Subcutaneous abdominal adipose tissue (tissue), 5 donors: Measurements from ENCODE around the gene PRMT2.

Experiments
- H3K27ac ChIP-seq: one replicate; pipeline ENCODE4 v1.7.0; 2013; ENCODE audit warnings: low read depth, mild to moderate bottlenecking, inconsistent platforms, low read length, moderate library complexity
- H3K27me3 ChIP-seq, 5 donors: one replicate each; pipeline ENCODE4 v1.7.0; 2013; ENCODE audit warnings: low read length in 5 of 5, inconsistent platforms in 1 of 5; ENCODE audit not compliant: control insufficient read depth in 5 of 5, insufficient read depth in 4 of 5
- H3K36me3 ChIP-seq, 5 donors: one replicate each; pipeline ENCODE4 v1.7.0; 2013; ENCODE audit warnings: low read length in 5 of 5; ENCODE audit not compliant: control insufficient read depth in 5 of 5, insufficient read depth in 5 of 5
- H3K4me1 ChIP-seq, 5 donors: one replicate each; pipeline ENCODE4 v1.7.0; 2013; ENCODE audit warnings: low read length in 5 of 5, mild to moderate bottlenecking in 3 of 5, moderate library complexity in 1 of 5; ENCODE audit not compliant: control insufficient read depth in 5 of 5, insufficient read depth in 5 of 5
- H3K4me3 ChIP-seq, 5 donors: one replicate each; pipeline ENCODE4 v1.7.0; 2013; ENCODE audit warnings: low read length in 5 of 5, low read depth in 1 of 5
- H3K9ac ChIP-seq, 5 donors: one replicate each; pipeline ENCODE4 v1.7.0; 2013; ENCODE audit warnings: low read length in 5 of 5, mild to moderate bottlenecking in 4 of 5, moderate library complexity in 3 of 5
- H3K9me3 ChIP-seq, 5 donors: one replicate each; pipeline ENCODE4 v1.7.0; 2013; ENCODE audit warnings: low read length in 5 of 5; ENCODE audit not compliant: control insufficient read depth in 5 of 5
- donor health status: healthy.
- donor health status: healthy.
- donor health status: healthy.
- donor health status: healthy.
- donor health status: healthy.

The PRMT2 gene

GRCh38 chr21:46635324-46636180 is at the start of gene PRMT2:
Gene PRMT2, plus strand, starts transcription at chr21:46635674. Its CDS starts 1,278 bp downstream, at chr21:46636952.
- peak within 1 kb of the TSS; percentile 97 for H3K27ac ChIP-seq
- H3K9me3 ChIP-seq, result no peaks in the 10 kb centered on the region
- H3K4me1 ChIP-seq, result peaks cover 4 to 42% (median 35%) of the 10 kb centered on the region in 5 donors
- H3K36me3 ChIP-seq, result peaks cover 0 to 4% (median 4%) of the 10 kb centered on the region in 5 donors
- peak within 1 kb of the TSS; percentile 75 to 100 (median 99) for H3K4me3 ChIP-seq
- no peaks in the 10 kb centered on the region for H3K27me3 ChIP-seq
- H3K9ac ChIP-seq, result peak within 1 kb of the TSS; percentile 56 to 99 (median 95)

GRCh38 chr21:46594276-46594675 is 41.2 kb upstream of the PRMT2 start:
- H3K4me1 ChIP-seq, result peaks cover 0 to 8% (median 7%) of the 10 kb centered on the region in 5 donors
- H3K27ac ChIP-seq, result no peak overlapping the region
- H3K4me3 ChIP-seq, result no peak overlapping the region
- H3K9me3 ChIP-seq, result peaks cover 0 to 24% (median 4%) of the 10 kb centered on the region in 5 donors
- no peaks in the 10 kb centered on the region for H3K36me3 ChIP-seq
- no peak overlapping the region for H3K9ac ChIP-seq
- no peaks in the 10 kb centered on the region for H3K27me3 ChIP-seq

GRCh38 chr21:46596201-46596600 is 39.3 kb upstream of the PRMT2 start:
- no peak overlapping the region for H3K9ac ChIP-seq
- no peak overlapping the region for H3K4me3 ChIP-seq
- no peaks in the 10 kb centered on the region for H3K36me3 ChIP-seq
- peaks cover 0 to 16% (median 11%) of the 10 kb centered on the region in 5 donors for H3K4me1 ChIP-seq
- peaks cover 0 to 18% (median 4%) of the 10 kb centered on the region in 5 donors for H3K9me3 ChIP-seq
- no peaks in the 10 kb centered on the region for H3K27me3 ChIP-seq
- no peak overlapping the region for H3K27ac ChIP-seq

- Histone ChIP-seq H3K27ac (no peak overlapping the region), H3K4me3 (no peak overlapping the region), H3K27me3 (no peaks in the 10 kb centered on the region), H3K9me3 (peaks cover 0 to 14% (median 4%) of the 10 kb centered on the region in 5 donors), H3K9ac (no peak overlapping the region), H3K4me1 (peaks cover 0 to 16% (median 11%) of the 10 kb centered on the region in 5 donors), H3K36me3 (peaks cover 0 to 2% (median 0%) of the 10 kb centered on the region in 5 donors)
Observed at GRCh38 chr21:46597031-46597430, 38.4 kb upstream of the PRMT2 start.

- H3K27me3 ChIP-seq, result no peaks in the 10 kb centered on the region
- H3K4me3 ChIP-seq, result no peak overlapping the region
- peaks cover 0 to 21% (median 12%) of the 10 kb centered on the region in 5 donors for H3K4me1 ChIP-seq
- peaks cover 0 to 9% (median 4%) of the 10 kb centered on the region in 5 donors for H3K9me3 ChIP-seq
- H3K27ac ChIP-seq, result no peak overlapping the region
- peaks cover 0 to 2% (median 0%) of the 10 kb centered on the region in 5 donors for H3K36me3 ChIP-seq
- H3K9ac ChIP-seq, result no peak overlapping the region
Observed at GRCh38 chr21:46597896-46598343, 37.6 kb upstream of the PRMT2 start.

- Histone ChIP-seq H3K4me3 (no peak overlapping the region), H3K27me3 (no peaks in the 10 kb centered on the region), H3K27ac (no peak overlapping the region), H3K36me3 (peaks cover 0 to 2% (median 0%) of the 10 kb centered on the region in 5 donors), H3K9ac (no peak overlapping the region), H3K9me3 (peaks cover 0 to 9% (median 4%) of the 10 kb centered on the region in 5 donors), H3K4me1 (peaks cover 0 to 21% (median 12%) of the 10 kb centered on the region in 5 donors)
Observed at GRCh38 chr21:46598581-46599572, 36.6 kb upstream of the PRMT2 start.

GRCh38 chr21:46600305-46600704 is 35.2 kb upstream of the PRMT2 start:
- Histone ChIP-seq H3K36me3 (peaks cover 0 to 2% (median 0%) of the 10 kb centered on the region in 5 donors), H3K9ac (no peak overlapping the region), H3K4me3 (no peak overlapping the region), H3K9me3 (no peaks in the 10 kb centered on the region), H3K27ac (no peak overlapping the region), H3K4me1 (peaks cover 0 to 35% (median 22%) of the 10 kb centered on the region in 5 donors), H3K27me3 (no peaks in the 10 kb centered on the region)

- peaks cover 0 to 42% (median 29%) of the 10 kb centered on the region in 5 donors for H3K4me1 ChIP-seq
- no peak overlapping the region for H3K27ac ChIP-seq
- H3K27me3 ChIP-seq, result no peaks in the 10 kb centered on the region
- H3K9ac ChIP-seq, result no peak overlapping the region
- peaks cover 0 to 2% (median 0%) of the 10 kb centered on the region in 5 donors for H3K36me3 ChIP-seq
- H3K9me3 ChIP-seq, result no peaks in the 10 kb centered on the region
- no peak overlapping the region for H3K4me3 ChIP-seq
Observed at GRCh38 chr21:46600978-46601377, 34.5 kb upstream of the PRMT2 start.

- no peak overlapping the region for H3K9ac ChIP-seq
- peaks cover 0 to 2% (median 0%) of the 10 kb centered on the region in 5 donors for H3K36me3 ChIP-seq
- H3K4me3 ChIP-seq, result no peak overlapping the region
- no peaks in the 10 kb centered on the region for H3K27me3 ChIP-seq
- peaks cover 0 to 46% (median 35%) of the 10 kb centered on the region in 5 donors for H3K4me1 ChIP-seq
- no peak overlapping the region for H3K27ac ChIP-seq
- H3K9me3 ChIP-seq, result no peaks in the 10 kb centered on the region
Observed at GRCh38 chr21:46603228-46603627, 32.2 kb upstream of the PRMT2 start.
